DMS53 treated with DMSO at 0.1 percent for 48 hours (cell line): ENCODE measurements around the gene BNIP3.
A peak's percentile ranks its signal among the peaks of the same experiment; 100 is the strongest.

Experiments
- DNase-seq: peaks from one replicate; lab custom pipeline; 2025; ENCODE audit not compliant: unreplicated experiment; lab: John Stamatoyannopoulos, UW

BNIP3 gene

DNA sequence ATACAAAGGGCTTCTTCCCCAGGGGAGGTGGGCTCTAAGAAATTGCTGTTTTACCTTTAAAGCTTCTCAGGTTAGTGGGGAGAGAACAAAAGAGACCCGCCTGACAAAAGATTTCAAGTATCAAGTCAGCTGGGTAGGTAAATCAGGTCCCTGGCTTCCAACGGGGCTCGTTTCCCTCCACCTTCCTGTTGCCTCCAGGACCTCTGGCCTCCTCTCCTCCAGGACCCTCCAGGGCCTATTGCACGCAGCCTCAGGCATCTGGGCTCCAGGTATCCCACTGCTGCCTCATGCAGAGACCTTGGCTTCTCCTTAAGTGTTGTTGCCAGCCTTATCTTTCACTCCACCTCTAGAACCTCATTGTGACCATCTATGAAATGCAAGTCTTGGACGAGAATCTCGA, 2.9 kb downstream of the BNIP3 start:
- no peak for DNase-seq

DNA sequence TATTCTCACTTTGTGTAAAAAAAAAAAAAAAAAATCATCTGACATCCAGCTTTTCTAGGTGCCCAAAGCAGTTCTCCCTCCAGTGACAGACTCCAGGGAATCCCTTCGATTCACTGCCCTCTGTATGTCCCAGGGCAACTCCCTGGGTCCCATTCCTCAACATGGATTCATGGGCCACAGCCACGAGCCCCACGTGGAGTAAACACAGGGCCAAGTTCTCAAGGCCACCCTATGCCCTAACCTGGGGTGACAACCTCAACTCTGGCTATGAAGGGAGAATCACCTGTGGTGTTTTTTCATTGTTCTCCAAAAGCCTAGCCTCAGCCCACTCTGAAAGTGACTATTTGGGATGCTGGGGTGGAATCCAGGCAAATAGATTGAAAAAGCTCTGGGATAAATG, 3.4 kb downstream of the BNIP3 start:
- no peak for DNase-seq

DNA sequence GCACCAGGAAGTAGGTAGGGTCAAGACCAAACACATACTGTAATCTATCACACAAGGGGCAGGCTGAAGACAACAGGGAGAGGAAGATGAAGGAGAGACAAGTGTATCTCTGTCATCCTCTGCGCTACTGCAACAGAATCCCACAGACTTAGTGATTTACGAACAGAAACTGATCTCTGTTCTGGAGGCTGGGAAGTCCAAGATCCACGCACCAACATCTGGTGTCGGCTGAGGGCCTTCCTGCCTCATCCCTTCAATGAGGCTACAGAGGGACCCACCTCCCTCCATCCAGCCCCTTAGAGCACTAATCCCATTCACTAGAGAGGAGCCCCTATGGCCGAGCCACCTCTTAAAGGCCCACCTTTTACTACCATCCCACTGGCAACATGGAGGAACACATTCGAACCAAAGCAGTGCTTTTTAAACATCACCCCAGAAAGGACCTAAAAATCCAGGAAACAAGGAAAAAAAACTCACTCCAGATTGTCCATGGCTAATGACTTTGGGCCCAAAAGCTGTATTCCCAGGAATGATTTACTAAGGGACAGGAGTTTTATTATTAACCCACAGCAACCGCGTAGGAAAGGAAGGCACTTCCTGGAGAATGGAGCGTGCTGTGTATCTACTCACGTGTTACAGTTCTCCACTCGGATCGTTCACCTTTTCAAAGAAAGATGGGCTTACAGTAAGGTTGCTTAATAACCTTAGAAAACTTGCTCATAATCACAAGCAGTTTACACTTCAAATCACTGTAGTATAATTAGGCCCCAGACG, 4.2 kb downstream of the BNIP3 start:
- DNase-seq: no peak

DNA sequence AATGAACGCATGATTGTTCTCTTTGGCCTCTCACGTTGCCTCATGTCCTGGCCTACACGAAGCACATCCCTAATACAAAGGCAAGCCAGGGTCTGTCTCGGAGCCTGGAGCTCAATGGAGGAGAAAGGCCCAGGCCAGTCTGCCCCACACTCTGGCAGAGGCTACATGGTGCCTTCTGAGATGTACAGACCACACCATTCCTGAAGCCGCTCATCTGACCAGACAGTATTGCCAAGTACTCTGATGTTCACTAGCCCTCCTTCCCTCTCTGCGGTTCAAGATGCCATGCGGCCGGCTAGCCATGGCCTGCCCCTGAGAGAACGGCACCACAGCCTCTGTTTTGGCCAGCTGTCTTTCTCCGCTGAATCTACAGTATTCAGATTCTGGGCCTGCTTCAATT, 5.9 kb downstream of the BNIP3 start:
- no peak for DNase-seq

DNA sequence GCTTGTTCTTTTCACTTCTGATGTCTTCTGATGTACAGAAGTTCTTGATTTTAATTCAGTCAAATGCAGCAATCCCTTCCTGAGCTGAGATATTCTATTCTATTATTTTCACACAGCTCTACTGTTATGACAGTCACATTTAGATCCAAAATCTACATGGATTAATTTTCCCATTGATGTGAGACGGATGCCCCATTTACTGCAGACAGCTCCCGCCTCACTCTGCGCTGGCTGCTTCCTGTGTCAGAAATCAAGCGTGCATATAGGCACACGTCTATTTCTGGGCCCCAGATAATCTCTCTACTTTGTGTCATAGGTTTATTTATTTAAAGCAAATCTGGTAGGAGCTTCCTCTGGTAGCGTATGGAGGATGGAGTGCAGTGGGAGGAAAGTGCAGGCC, 6.7 kb downstream of the BNIP3 start:
- DNase-seq: no peak

DNA sequence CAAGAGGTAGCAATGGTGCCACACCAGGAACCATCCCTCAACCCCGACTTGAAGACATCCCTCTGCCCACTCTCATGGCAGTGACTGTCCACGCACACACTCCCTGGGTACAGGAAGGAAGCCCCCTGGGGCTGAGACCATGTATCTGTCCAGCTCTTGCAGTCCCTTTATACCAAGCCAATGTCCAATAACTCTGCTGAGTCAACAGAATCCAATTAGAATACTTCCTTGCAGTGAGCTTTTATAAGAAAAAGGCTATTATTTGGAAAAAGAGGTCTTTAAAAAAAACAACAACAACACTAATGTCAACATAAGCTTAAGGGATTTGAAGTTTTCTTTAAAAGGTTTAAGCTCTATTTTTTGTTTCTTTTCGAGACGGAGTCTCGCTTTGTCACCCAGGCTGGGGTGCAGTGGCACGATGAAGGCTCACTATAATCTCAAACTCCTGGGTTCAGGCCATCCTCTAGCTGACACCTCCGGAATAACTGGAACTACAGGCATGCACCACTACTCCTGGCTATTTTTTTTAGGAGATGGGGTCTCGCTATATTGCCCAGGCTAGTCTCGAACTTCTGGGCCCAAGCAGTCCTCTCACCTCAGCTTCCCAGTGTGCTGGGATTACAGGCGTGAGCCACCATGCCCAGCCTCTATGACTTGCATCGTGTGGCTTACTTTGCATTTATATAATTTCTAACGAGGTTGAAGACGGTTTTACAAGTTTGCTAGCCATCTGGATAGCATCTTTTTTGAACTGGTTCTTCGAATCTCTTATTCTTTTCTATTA, 7.5 kb downstream of the BNIP3 start:
- DNase-seq: no peak

DNA sequence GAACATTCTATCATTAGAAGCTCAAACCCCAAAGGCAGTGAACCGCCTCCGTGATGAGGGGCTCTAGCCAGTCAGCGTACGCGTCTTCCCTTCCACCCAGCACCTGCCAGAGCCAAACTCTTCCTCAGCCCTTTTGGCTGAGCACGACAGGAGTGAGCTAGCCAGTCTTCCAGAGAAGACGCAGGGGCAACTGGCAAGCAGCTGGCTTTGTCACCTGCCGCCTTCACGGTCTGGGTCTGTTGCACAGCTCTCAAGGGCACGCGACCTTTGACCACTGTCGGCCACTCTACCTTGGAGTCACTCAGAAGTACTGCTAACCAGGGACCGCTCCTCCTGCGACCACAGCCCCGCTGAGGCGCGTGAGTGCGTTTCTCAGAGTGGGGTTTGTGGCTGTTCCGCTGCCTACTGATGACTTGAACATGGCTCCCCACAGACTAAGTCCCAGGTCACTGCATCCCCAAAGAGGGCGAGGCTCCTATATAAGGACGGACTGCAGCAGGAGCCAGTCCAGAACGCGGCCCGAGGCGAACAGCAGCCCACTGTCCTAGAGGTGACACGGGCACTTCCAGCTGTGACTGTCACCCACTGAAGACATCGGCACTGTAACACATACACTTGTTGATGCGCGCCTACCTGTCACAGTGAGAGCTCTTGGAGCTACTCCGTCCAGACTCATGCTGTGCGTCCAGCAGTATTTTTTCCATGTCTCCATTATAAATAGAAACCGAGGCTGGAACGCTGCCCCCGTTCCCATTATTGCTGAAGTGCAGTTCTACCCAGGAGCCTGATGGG, 8.4 kb downstream of the BNIP3 start:
- peak; percentile 34 for DNase-seq

DNA sequence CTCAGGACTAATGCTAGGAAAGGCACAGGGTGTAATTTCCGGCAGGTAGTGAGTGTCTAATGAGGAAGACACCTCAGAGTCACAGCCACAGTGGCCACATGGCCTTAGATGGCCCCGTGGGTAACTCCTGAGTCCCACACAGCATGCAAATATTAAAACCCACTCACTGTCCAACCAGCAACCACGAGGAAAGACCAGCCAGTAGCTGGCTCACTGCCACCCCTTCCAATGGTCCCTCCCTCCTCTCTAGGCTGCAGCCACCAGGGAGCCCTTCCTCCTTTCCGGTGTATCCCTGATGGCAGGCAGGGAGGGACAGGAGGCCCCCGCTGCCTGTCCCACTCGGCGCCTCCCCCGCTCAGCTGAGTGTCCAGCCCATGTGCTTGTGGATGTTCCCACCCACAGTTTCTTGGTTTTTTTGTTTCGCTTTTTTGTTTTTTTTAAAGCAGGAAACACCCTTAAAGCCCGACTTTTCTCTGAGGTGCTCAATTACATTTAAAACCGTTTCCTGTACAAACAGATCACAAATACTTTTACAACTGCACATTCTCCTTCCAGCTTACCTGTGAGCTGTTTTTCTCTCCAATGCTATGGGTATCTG, 9.2 kb downstream of the BNIP3 start:
- peak; percentile 47 for DNase-seq

DNA sequence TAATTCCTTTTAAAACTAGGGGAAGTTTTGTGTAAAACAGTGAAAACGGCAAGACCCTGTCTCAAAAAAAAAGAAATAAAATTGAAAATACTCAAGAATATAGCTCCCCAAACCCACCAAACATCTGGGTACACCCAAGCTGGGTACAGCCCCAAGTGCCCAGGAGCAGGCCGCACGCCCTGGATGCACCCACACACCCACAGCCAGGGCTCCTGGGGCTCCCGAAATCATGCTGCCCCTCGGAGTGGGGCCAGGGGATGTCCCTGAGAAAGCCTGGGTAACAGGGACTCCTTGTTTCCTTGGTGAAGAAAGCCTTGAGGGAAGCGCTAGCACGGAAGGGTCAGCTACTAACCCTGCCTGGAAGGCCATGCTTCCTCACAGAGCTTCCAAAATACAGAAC, 10.1 kb downstream of the BNIP3 start:
- DNase-seq: no peak

DNA sequence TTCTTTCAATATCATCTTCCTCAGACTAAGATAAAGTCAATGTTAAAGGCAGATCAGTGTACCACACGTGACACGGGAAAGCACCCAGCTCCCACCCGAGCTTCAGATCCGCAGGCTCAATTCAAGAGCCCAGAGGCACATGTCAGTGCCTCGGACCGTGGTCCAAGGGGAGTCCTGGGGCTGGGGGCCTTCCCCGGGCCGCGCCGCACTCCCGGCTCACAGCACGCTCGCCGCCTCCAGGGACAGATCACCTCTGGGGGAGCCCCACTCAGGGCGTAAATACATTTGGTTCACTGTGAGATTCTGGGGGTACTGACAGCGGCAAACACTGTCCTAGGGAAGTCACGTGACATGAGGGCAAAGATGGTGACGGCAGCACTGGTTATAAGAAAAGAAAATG, 10.8 kb downstream of the BNIP3 start:
- DNase-seq: no peak

DNA sequence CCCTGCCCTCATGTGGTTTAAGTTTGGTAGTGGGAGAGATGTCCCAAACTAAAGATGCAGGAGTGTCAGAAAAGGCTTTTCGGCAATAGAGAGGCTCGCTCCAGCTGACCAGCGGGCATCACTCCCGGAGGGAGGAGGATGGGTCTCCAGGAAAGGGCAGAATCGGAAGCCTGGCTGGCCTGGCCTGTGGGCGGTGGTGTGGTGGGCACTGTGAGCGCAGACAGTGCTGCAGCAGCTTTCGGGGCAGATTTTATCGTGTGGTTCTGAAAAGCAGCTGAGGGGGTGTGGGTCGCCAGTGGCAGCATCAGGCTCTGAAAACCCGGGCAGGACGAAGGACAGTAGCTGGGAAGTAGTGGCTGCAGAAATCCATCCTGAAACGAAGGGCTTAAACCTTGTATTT, 12.8 kb downstream of the BNIP3 start:
- no peak for DNase-seq

DNA sequence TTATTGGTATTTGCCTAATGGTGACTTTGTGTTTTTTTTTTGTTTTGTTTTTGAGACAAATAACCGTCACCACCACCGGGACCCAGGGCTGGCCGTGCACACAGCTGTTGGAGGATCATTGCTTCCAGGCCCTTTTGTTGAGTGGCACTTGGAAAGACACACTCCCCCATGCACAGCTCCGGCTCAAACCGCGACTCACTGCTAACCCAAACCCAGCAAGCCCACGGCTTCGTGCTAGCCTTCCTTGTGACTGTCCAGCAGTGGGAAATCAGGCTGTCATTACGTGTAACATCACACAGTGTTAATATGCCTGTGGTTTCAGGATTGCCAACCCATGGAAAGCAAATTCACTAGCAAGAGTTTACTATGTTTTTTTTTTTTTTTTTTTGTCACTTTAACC, 17.4 kb downstream of the BNIP3 start:
- DNase-seq: no peak

DNA sequence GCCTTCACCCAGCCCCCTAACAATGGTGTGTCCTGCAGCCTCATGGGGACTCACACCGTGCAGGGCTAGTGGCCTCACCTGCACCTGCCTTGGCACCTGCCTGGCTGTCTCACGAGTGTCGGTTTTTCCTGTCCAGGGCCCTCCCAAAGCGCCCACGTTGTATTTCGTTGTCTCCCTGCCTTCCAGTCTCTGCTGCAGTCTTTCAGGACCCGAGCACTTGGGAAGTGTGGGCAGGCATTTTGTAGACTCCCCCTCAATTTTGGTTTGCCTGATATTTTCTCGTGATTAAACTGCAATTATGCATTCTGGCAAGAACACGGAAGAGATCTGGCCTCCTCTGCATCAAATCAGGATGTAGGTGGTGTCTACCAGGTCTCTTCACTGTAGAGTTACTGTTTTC, 17.9 kb downstream of the BNIP3 start:
- no peak for DNase-seq

DNA sequence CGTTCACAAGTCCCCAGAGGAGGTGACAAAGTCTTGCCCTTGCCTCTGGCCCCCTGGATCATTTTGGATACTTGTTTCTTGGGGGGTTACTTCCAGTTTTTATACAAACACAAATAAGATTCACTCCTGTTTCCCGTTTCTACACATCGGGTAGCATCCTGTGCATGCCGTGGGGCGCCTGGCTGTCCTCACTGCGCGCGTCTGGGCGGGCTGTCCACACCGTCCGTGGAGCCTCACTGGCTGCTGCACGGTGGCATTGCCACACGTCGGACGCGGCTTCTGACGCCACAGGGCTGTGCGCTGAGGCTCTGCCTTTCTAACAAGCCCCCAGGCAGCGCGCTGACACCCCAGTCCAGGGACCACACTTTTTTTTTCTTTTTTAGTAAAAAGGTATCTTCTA, 18.4 kb downstream of the BNIP3 start:
- no peak for DNase-seq

DNA sequence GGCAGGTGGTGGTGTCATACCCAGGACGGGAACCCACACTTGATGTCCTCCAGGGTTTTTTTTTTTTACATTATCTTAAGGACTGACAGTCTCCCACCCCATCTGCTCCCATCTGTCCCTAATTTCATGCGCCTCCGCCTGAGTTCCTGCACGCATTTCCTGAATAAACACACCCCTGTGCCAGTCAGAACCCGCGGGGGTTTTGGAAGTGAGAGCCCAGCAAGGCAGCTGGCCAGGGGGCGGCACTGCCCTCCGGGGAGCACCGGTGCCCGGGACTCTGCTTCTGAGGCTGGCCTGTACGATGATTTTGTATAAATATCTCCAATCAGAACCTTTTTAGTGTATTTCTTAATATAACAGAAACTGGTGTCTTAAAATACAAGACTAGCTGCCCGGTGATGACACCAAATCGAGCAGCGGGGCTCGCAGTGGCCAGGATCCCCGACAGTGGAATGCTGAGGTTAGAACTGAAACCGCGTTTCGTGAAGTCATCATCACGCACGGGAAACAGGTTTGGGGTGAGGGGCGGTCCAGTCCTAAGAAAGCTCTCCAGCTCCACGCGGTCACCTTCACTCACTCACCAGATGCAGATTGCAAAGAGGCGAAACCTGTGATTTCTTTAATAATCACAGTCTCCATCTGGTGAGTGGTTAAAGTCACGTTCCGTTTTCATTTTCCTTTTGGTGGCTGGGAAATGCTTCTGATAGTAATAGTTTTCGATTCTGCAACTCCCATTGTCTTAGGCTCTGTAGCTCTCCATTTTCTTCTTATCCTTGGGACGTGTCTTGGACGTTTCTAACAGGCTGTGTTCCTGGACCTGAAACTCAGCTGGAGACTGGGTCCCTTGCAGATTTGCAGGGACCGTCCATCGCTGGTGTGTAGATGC, 19.7 kb downstream of the BNIP3 start:
- DNase-seq: peak; percentile 58

DNA sequence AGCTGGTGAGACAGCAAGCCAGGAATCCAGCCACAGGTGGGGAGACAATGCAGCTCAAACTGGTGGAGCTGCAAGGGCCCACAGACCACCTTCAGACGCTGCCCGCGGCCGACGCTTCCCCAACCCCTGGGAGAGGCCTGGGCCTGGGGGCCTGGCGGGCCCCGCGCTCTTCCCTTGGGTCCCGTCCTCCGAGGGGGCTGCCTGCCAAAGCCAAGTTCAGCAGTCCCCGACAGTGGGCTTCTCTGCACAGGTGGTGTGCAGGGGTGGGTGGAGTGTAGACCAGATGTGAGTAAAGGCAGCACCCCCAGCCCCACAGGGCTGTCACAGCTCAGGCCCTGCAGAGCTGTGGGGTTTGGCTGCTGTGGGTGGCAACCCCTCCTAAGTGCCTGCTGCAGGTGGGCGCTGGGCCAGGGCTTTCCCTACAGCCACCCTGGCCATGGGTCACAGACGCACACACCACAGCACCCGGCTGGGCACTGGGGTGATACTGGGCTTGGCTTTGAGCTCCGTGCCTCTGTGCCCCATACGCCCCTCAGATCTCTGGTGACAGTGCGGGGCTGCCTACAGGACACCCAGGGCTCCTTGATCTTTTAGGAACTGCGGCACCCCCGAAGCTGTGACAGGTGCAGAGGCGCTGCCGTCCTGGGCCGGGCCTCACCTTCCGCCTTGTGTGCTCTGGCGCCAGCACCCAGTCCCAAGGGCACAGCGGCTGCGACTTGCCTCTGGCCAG, 20.5 kb downstream of the BNIP3 start:
- DNase-seq: no peak

DNA sequence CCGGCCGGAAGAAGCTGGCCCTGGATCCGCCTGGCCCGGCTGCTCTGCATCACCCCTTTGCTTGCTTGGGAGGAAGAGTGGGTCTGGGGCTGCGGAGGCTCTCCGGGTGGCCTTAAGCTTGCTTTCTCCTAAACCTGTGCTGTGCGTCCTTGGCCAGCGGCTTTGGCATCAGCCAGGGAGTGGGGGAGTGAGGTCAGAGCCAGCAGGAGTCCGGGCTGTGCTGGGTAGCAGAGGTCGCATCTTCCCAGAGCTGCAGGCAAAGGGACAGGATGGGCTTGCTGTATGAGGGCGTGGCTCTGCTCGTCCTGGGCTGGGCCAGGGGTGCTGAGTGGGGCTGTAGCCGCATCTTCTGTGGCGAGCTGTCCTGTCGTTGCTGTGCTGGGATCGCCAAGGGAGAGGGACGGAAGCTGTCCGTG, 21.1 kb downstream of the BNIP3 start:
- DNase-seq: no peak

DNA sequence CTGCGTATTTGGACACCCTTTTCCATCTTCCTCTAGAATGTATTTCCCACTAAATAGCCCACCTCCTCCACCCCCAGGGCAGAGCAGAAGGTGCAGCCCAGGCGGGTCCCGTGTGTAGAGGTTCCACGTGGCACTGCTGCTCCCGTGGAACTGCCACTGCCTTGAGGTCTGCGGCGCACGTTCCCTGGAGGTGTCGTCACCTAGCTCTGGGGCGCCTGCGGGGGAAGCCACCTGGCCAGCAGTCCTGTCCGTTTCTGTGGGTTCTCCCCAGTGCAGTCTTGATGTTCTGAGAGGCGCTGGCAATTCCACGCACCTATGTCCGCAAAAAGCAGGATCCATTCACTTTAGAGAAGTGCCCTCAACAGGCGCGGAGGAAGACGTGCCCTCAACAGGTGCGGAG, 21.9 kb downstream of the BNIP3 start:
- no peak for DNase-seq

DNA sequence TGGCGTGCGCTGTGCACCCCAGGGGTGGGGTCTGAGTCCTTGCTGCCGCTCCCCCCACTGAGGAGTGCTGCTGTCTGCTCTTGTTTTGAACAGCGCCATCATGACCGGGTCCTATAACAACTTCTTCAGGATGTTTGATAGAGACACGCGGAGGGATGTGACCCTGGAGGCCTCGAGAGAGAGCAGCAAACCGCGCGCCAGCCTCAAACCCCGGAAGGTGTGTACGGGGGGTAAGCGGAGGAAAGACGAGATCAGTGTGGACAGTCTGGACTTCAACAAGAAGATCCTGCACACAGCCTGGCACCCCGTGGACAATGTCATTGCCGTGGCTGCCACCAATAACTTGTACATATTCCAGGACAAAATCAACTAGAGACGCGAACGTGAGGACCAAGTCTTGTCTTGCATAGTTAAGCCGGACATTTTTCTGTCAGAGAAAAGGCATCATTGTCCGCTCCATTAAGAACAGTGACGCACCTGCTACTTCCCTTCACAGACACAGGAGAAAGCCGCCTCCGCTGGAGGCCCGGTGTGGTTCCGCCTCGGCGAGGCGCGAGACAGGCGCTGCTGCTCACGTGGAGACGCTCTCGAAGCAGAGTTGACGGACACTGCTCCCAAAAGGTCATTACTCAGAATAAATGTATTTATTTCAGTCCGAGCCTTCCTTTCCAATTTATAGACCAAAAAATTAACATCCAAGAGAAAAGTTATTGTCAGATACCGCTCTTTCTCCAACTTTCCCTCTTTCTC, 26.0 kb downstream of the BNIP3 start:
- DNase-seq: no peak
